HepG2 (cell line): ENCODE results near the gene BHMT. TPM values are rescaled to one million over a fixed set of nuclear protein-coding genes. Genes with fewer than 3 reads are reported as not detected.
A peak's percentile ranks its signal among the peaks of the same experiment; 100 is the strongest.

Source experiments
- ATAC-seq: fragments of 200-7000 bp; cut with Tn5 transposase; 3 replicates; pipeline ENCODE4 v1.9.1; 2020; ENCODE audit warnings: mild to moderate bottlenecking, moderate library complexity
- BruUV-seq: library from RNA; stranded (reverse); fragments of 400-500 nt; replicated peaks from 2 replicates; lab custom pipeline; 2021; lab: Mats Ljungman, UMichigan
- CTCF ChIA-PET: fragments of 300-600 bp; formaldehyde crosslinking; extraction: SDS; loops from one replicate; lab custom pipeline; 2021; ENCODE audit warnings: low total read pairs, inconsistent platforms, low intra/inter-chr PET ratio; lab: Yijun Ruan, JAX
- POLR2A ChIA-PET: fragments of 350-600 bp; sonication (Branson Sonifier 250); formaldehyde crosslinking; loops from one replicate; lab custom pipeline; 2020; ENCODE audit warnings: antibody characterized with exemption, inconsistent platforms; lab: Yijun Ruan, JAX
- DNase-seq: peaks from one replicate; pipeline ENCODE4 v3.0.0-alpha.2; 2015; ENCODE audit warnings: low spot score
- FAIRE-seq: peaks from 3 replicates; lab custom pipeline; 2011; peaks lifted over from hg19 to GRCh38; lab: Jason Lieb, UNC
- H2AFZ ChIP-seq: one replicate; pipeline ENCODE4 v1.6.1; 2011; ENCODE audit warnings: low read length, inconsistent platforms
- H3K27ac ChIP-seq: fragments of 300-600 bp; 3 replicates; pipeline ENCODE4 v1.8.0; 2011; ENCODE audit warnings: mixed run types, mild to moderate bottlenecking, mixed read lengths, low read length, inconsistent platforms; ENCODE audit not compliant: insufficient read depth; ENCODE audit errors: extremely low read length
- H3K27me3 ChIP-seq, 2 experiments: fragments of 200-600 bp in 1 of 2; 2 replicates in 1 of 2; 3 replicates in 1 of 2; pipeline versions ENCODE4 v1.6.0 to v1.8.0; 2011; ENCODE audit warnings: low read length in 2 of 2, mild to moderate bottlenecking in 2 of 2, moderate library complexity in 2 of 2, inconsistent platforms in 1 of 2; ENCODE audit not compliant: insufficient read depth in 2 of 2, control insufficient read depth in 1 of 2
- H3K36me3 ChIP-seq, 2 experiments: fragments of 200-600 bp in 1 of 2; replicated peaks in 1 of 2; 2 replicates in 1 of 2; 3 replicates in 1 of 2; pipeline versions ENCODE4 v1.5.1 to v1.8.0; 2011; ENCODE audit warnings: low read length in 2 of 2, inconsistent platforms in 1 of 2; ENCODE audit not compliant: insufficient read depth in 2 of 2, control insufficient read depth in 1 of 2
- H3K4me1 ChIP-seq: 2 replicates; pipeline ENCODE4 v1.5.1; 2012; ENCODE audit warnings: low read length, inconsistent platforms; ENCODE audit not compliant: insufficient read depth
- H3K4me2 ChIP-seq: 2 replicates; pipeline ENCODE4 v1.6.0; 2011; ENCODE audit warnings: low read depth, low read length, inconsistent platforms
- H3K4me3 ChIP-seq, 3 experiments: fragments of 200-600 bp in 1 of 3; sonication (generic), shearing (Covaris generic) in 1 of 3; replicated peaks in 1 of 3; 2 replicates each; pipeline ENCODE4 v1.5.1; 2011 to 2016; ENCODE audit warnings: low read length in 3 of 3, inconsistent platforms in 2 of 3, low read depth in 2 of 3, mild to moderate bottlenecking in 2 of 3, control low read depth in 1 of 3, mixed read lengths in 1 of 3; ENCODE audit not compliant: insufficient read depth in 1 of 3
- H3K79me2 ChIP-seq: one replicate; pipeline ENCODE4 v1.6.1; 2011; ENCODE audit warnings: low read length, inconsistent platforms; ENCODE audit not compliant: insufficient read depth
- H3K9ac ChIP-seq: 2 replicates; pipeline ENCODE4 v1.6.0; 2011; ENCODE audit warnings: mild to moderate bottlenecking, low read depth, low read length, inconsistent platforms; ENCODE audit not compliant: insufficient read depth
- H3K9me3 ChIP-seq: 2 replicates; pipeline ENCODE4 v1.5.1; 2012; ENCODE audit warnings: mild to moderate bottlenecking, low read length
- H4K20me1 ChIP-seq: 2 replicates; pipeline ENCODE4 v1.6.0; 2011; ENCODE audit warnings: inconsistent platforms, mild to moderate bottlenecking, low read length, moderate library complexity; ENCODE audit not compliant: insufficient read depth
- ARID3A ChIP-seq: IDR thresholded peaks from 2 replicates; pipeline ENCODE4 v1.6.1; 2012; ENCODE audit warnings: low read depth, low read length, improper control_type of control experiment
- BCL6 ChIP-seq: IDR thresholded peaks from 2 replicates; pipeline ENCODE4 v1.6.1; 2016; ENCODE audit warnings: missing genetic modification reagents, missing compliant biosample characterization
- CBX5 ChIP-seq: sonication (generic); formaldehyde crosslinking; IDR thresholded peaks from 2 replicates; pipeline ENCODE4 v1.4.0; 2020; ENCODE audit warnings: missing genetic modification reagents, borderline replicate concordance
- ELF4 ChIP-seq: sonication (generic); formaldehyde crosslinking; IDR thresholded peaks from 2 replicates; pipeline ENCODE4 v1.5.0; 2020; ENCODE audit warnings: missing genetic modification reagents, mild to moderate bottlenecking, moderate library complexity, borderline replicate concordance
- FOXO1 ChIP-seq: sonication (generic); formaldehyde crosslinking; IDR thresholded peaks from 2 replicates; pipeline ENCODE4 v1.4.0; 2020; ENCODE audit warnings: missing genetic modification reagents
- FOXO4 ChIP-seq: sonication (generic); formaldehyde crosslinking; conservative IDR thresholded peaks from 2 replicates; pipeline ENCODE4 v1.8.1; 2023; ENCODE audit warnings: missing genetic modification reagents
- HDAC1 ChIP-seq: sonication (generic); formaldehyde crosslinking; IDR thresholded peaks from 2 replicates; pipeline ENCODE4 v1.5.1; 2020; ENCODE audit warnings: mild to moderate bottlenecking, missing genetic modification reagents
- HDAC2 ChIP-seq: sonication (generic); formaldehyde crosslinking; IDR thresholded peaks from 2 replicates; pipeline ENCODE4 v1.4.0; 2020; ENCODE audit warnings: missing genetic modification reagents
- HNF4A ChIP-seq: sonication (generic); formaldehyde crosslinking; IDR thresholded peaks from 2 replicates; pipeline ENCODE4 v1.4.0; 2020; ENCODE audit warnings: missing genetic modification reagents
- MED1 ChIP-seq: sonication (generic); formaldehyde crosslinking; IDR thresholded peaks from 2 replicates; pipeline ENCODE4 v1.4.0; 2020; ENCODE audit warnings: missing genetic modification reagents
- MXD3 ChIP-seq: IDR thresholded peaks from 2 replicates; pipeline ENCODE4 v1.6.1; 2016; ENCODE audit warnings: mild to moderate bottlenecking, missing biosample characterization, missing genetic modification reagents
- MZF1 ChIP-seq: sonication (generic); formaldehyde crosslinking; IDR thresholded peaks from 2 replicates; pipeline ENCODE4 v1.8.1; 2023; ENCODE audit warnings: mild to moderate bottlenecking, missing genetic modification reagents, borderline replicate concordance
- NR2F6 ChIP-seq, 2 experiments: IDR thresholded peaks; 2 replicates each; pipeline ENCODE4 v1.6.1; 2016; ENCODE audit warnings: antibody characterized with exemption in 1 of 2, mild to moderate bottlenecking in 1 of 2
- PAF1 ChIP-seq: IDR thresholded peaks from 2 replicates; pipeline ENCODE4 v1.6.1; 2016; ENCODE audit warnings: missing genetic modification reagents, missing compliant biosample characterization
- PTBP1 ChIP-seq: fragments of 200-400 bp; formaldehyde crosslinking; IDR thresholded peaks from 2 replicates; pipeline ENCODE4 v1.6.1; 2018; ENCODE audit warnings: low read length, low read depth; ENCODE audit not compliant: poor library complexity, severe bottlenecking
- SALL1 ChIP-seq: sonication (generic); formaldehyde crosslinking; IDR thresholded peaks from 2 replicates; pipeline ENCODE4 v1.8.0; 2022; ENCODE audit warnings: mild to moderate bottlenecking, missing genetic modification reagents
- SOX5 ChIP-seq: IDR thresholded peaks from 2 replicates; pipeline ENCODE4 v1.6.1; 2016; ENCODE audit warnings: borderline replicate concordance
- TFAP4 ChIP-seq: sonication (generic); IDR thresholded peaks from 2 replicates; pipeline ENCODE4 v1.6.1; 2016; ENCODE audit warnings: low read depth, borderline replicate concordance
- ZNF460 ChIP-seq: sonication (generic); formaldehyde crosslinking; IDR thresholded peaks from 2 replicates; pipeline ENCODE4 v1.5.1; 2020; ENCODE audit warnings: missing genetic modification reagents, mild to moderate bottlenecking, borderline replicate concordance
- WGBS: methylation state at CpG from one replicate; pipeline ENCODE4 v1.1.6; 2017; ENCODE audit warnings: low lambda C conversion rate; 5-methylcytosine and 5-hydroxymethylcytosine counted together
- in situ Hi-C: cut with HindIII; loops from 2 replicates; pipeline ENCODE4 v1.10.0; 2017; ENCODE audit warnings: low pct_unique_long_range_greater_than_20kb; ENCODE audit not compliant: extremely low pct_ligation_motif_present
- intact Hi-C: fragments of 100-400 bp; cut with micrococcal nuclease; formaldehyde crosslinking; loops from one replicate; pipeline ENCODE4 v1.10.0; 2022; ENCODE audit not compliant: unreplicated experiment
- polyA plus RNA-seq, 8 experiments: library from polyadenylated mRNA; depleted of rRNA in 3 of 8; stranded (reverse) in 7 of 8; unstranded in 1 of 8; fragments of >200 nt; fragmentation: Illumina TruSeq in 4 of 8; extraction: Trizol in 4 of 8; gene quantifications; 2 replicates each; pipeline versions ENCODE4 v1.2.1 to v1.2.3, GENCODE V29; 2011 to 2016; ENCODE audit warnings: low read depth in 4 of 8, missing spikeins in 1 of 8, mixed read lengths in 1 of 8; ENCODE audit not compliant: insufficient read depth in 1 of 8
- total RNA-seq, 5 experiments: library from RNA; depleted of rRNA; stranded (reverse); fragments of >200 nt; fragmentation: Illumina TruSeq; extraction: Trizol; gene quantifications; 2 replicates each; pipeline ENCODE4 v1.2.3, GENCODE V29; 2016; ENCODE audit warnings: low read depth in 1 of 5

Gene BHMT
- total and polyA plus RNA-seq, 2 of the 13 experiments (the other 11 are each of a cell fraction or from before 2014, with no cell fraction given): 0.40 to 6.4 TPM

GRCh38 chr5:79093762-79094161, 17.8 kb upstream of the BHMT start:
- peak overlapping the region; percentile 52 for H3K4me2 ChIP-seq
- peak overlapping the region; percentile 44 for H3K27ac ChIP-seq
- in situ Hi-C loops (no loop called here), intact Hi-C loops (no loop called here)
- H2AFZ ChIP-seq: no peak overlapping the region
- H3K4me1 ChIP-seq: peaks cover 23% of the 10 kb centered on the region
- no peaks in the 10 kb centered on the region for H4K20me1 ChIP-seq
- no TSS peak for BruUV-seq
- ChIA-PET CTCF (no interaction called here), POLR2A (no interaction called here)
- WGBS: 10% methylated on average over 3 of the region's 3 CpGs
- ATAC-seq: peak; percentile 99
- H3K36me3 ChIP-seq: no peaks in the 10 kb centered on the region
- H3K9ac ChIP-seq: no peak overlapping the region
- H3K4me3 ChIP-seq: no peak overlapping the region
- no peaks in the 10 kb centered on the region for H3K27me3 ChIP-seq
- FAIRE-seq: peak; percentile 70
- no peaks in the 10 kb centered on the region for H3K9me3 ChIP-seq
- no peaks in the 10 kb centered on the region for H3K79me2 ChIP-seq
- peak; percentile 52 for DNase-seq
- peak; percentile 26; the same call in 1 of the 2 replicates for TF ChIP-seq ARID3A
- TF ChIP-seq ZNF460 (CRISPR knock-in tag): peak; percentile 31; the same call in 1 of the 2 replicates
- TF ChIP-seq CBX5: no peak
- peak; percentile 22; the same call in 1 of the 2 replicates for TF ChIP-seq SOX5 (CRISPR knock-in tag)
- TF ChIP-seq HDAC1 (CRISPR knock-in tag): peak; percentile 65
- TF ChIP-seq FOXO4 (CRISPR knock-in tag): no peak
- TF ChIP-seq TFAP4: peak; percentile 54; the same call in 1 of the 2 replicates
- TF ChIP-seq HDAC2: peak; percentile 27; the same call in 1 of the 2 replicates
- TF ChIP-seq FOXO1 (CRISPR knock-in tag): peak; percentile 60; the same call in 1 of the 2 replicates
- peak; percentile 47 for TF ChIP-seq HNF4A (CRISPR knock-in tag)
- TF ChIP-seq NR2F6 (IDR thresholded peaks at IDR 0.05): peak; percentile 53
- peak; percentile 53; the same call in 1 of the 2 replicates for TF ChIP-seq NR2F6 (CRISPR knock-in tag; IDR thresholded peaks at IDR 0.05)
- TF ChIP-seq ELF4 (CRISPR knock-in tag): no peak
- no peak for TF ChIP-seq PTBP1
- TF ChIP-seq PAF1 (CRISPR knock-in tag): no peak
- TF ChIP-seq MED1: peak; percentile 47; the same call in 1 of the 2 replicates
- TF ChIP-seq MXD3: no peak
- TF ChIP-seq SALL1 (CRISPR knock-in tag): peak; percentile 88
- 0 out of 2 replicates have a peak, but pooled peaks have one; percentile 29 for TF ChIP-seq BCL6 (CRISPR knock-in tag)
- TF ChIP-seq MZF1 (CRISPR knock-in tag): 0 out of 2 replicates have a peak, but pooled peaks have one; percentile 67
